NCI-H128 (cell line): ENCODE results near the gene RMND5A.

ENCODE experiments used
- DNase-seq: peaks from one replicate; lab custom pipeline; 2025; ENCODE audit not compliant: unreplicated experiment; lab: John Stamatoyannopoulos, UW

RMND5A gene

GRCh38 chr2:86764661-86765309, 44.7 kb downstream of the RMND5A start:
- no peak for DNase-seq

- DNase-seq, result no peak
These were observed 45.2 kb downstream of the RMND5A start for GRCh38 chr2:86765310-86765695.

- DNase-seq, result no peak
These were observed 48.3 kb downstream of the RMND5A start for GRCh38 chr2:86768189-86768949.

- DNase-seq, result no peak
These were observed 49.7 kb downstream of the RMND5A start for GRCh38 chr2:86769838-86770237.

GRCh38 chr2:86770816-86771301, 50.8 kb downstream of the RMND5A start:
- no peak for DNase-seq

GRCh38 chr2:86772611-86773010, 52.5 kb downstream of the RMND5A start:
- DNase-seq, result no peak

GRCh38 chr2:86774862-86775261, 54.8 kb downstream of the RMND5A start:
- no peak for DNase-seq

GRCh38 chr2:86775338-86775737, 55.2 kb downstream of the RMND5A start:
- DNase-seq, result no peak

- DNase-seq, result no peak
These were observed 56.4 kb downstream of the RMND5A start for GRCh38 chr2:86776532-86776931.

- DNase-seq, result no peak
These were observed 58.9 kb downstream of the RMND5A start for GRCh38 chr2:86778957-86779356.

GRCh38 chr2:86779971-86780370, 59.9 kb downstream of the RMND5A start:
- no peak for DNase-seq

GRCh38 chr2:86781363-86781762, 61.3 kb downstream of the RMND5A start:
- DNase-seq, result no peak

- DNase-seq, result no peak
These were observed 62.7 kb downstream of the RMND5A start for GRCh38 chr2:86782748-86783147.

GRCh38 chr2:86783615-86784339, 63.7 kb downstream of the RMND5A start:
- no peak for DNase-seq

- no peak for DNase-seq
These were observed 65.4 kb downstream of the RMND5A start for GRCh38 chr2:86785456-86785855.

- no peak for DNase-seq
These were observed 66.0 kb downstream of the RMND5A start for GRCh38 chr2:86786001-86786536.

- no peak for DNase-seq
These were observed 67.6 kb downstream of the RMND5A start for GRCh38 chr2:86787736-86788135.

- no peak for DNase-seq
These were observed 68.1 kb downstream of the RMND5A start for GRCh38 chr2:86788165-86788564.

- DNase-seq, result no peak
These were observed 69.0 kb downstream of the RMND5A start for GRCh38 chr2:86788881-86789686.

- no peak for DNase-seq
These were observed 69.6 kb downstream of the RMND5A start for GRCh38 chr2:86789687-86790133.
